ACC112 (cell line): Measurements from ENCODE around the gene CDS2.

Experiments
- H2AFZ ChIP-seq: fragments of 200-600 bp; sonication (generic); one replicate; pipeline ENCODE4 v1.6.0; 2017; ENCODE audit warnings: antibody characterized with exemption, low read length; ENCODE audit not compliant: unreplicated experiment
- H3K27ac ChIP-seq: fragments of 200-600 bp; sonication (generic); 2 replicates; pipeline ENCODE4 v1.5.1; 2014; ENCODE audit warnings: low read depth, mild to moderate bottlenecking, antibody characterized with exemption, low read length, moderate library complexity
- H3K27me3 ChIP-seq: fragments of 200-600 bp; sonication (generic); 2 replicates; pipeline ENCODE4 v1.6.1; 2014; ENCODE audit warnings: mild to moderate bottlenecking, antibody characterized with exemption, low read length, moderate library complexity, mixed read lengths; ENCODE audit not compliant: insufficient read depth
- H3K36me3 ChIP-seq: fragments of 200-600 bp; sonication (generic); 2 replicates; pipeline ENCODE4 v1.6.1; 2016; ENCODE audit warnings: mild to moderate bottlenecking, antibody characterized with exemption, low read length, moderate library complexity, mixed read lengths; ENCODE audit not compliant: insufficient read depth
- H3K4me1 ChIP-seq: fragments of 200-600 bp; sonication (generic); one replicate; pipeline ENCODE4 v1.6.1; 2016; ENCODE audit warnings: low read length, mixed read lengths; ENCODE audit not compliant: insufficient read depth, unreplicated experiment, control insufficient read depth
- H3K4me3 ChIP-seq: fragments of 200-600 bp; sonication (generic); 2 replicates; pipeline ENCODE4 v1.5.1; 2014; ENCODE audit warnings: mild to moderate bottlenecking, low read depth, low read length
- H3K79me2 ChIP-seq: fragments of 200-600 bp; sonication (generic); one replicate; pipeline ENCODE4 v1.6.0; 2016; ENCODE audit warnings: low read length; ENCODE audit not compliant: control insufficient read depth, unreplicated experiment, insufficient read depth

Gene CDS2

DNA sequence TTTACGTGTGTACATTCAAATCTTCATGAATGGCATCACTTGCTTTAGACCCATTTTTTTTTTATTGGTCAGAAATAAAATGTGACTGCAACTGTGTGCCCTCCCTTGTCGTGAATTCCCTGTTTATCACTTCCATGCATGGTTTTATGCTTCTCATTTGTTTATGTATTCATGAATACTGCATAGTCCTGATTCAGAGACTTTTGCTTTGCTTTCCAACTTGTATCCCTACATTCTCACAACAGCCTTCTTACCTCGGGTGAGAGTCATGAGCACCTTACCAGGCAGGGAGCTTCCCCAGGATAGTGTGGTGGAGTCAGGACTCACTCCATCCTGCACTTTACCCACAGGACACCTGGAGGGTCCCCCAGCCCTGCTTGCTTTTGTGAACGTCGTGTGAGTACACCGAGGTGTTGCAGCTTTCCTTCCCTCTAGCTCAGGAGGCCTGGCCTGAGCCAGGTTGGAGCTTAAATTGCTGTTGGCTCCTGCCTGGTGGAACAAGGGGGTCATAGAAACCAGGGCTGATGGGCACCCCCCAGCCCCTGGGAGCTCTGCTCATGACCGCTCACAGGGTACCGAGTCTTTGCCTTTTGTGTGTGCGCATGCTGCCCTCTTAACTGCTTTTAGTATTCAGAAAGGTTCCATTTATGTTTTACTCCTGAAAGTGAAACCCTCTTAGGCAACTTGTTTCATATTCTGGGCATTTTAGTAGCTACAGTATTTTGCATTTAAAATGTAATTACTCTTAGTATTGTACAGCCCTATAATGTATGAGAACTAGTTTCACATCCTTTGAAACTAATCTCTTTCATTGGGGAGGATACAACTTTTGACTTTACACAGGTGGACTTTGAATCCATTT lies 66.0 kb downstream of the CDS2 start:
- Histone ChIP-seq H3K36me3 (no peaks in the 10 kb centered on the region), H3K79me2 (no peaks in the 10 kb centered on the region), H3K4me1 (peaks cover 5% of the 10 kb centered on the region), H3K27me3 (no peaks in the 10 kb centered on the region), H2AFZ (no peak overlapping the region), H3K4me3 (no peak overlapping the region), H3K27ac (no peak overlapping the region)

DNA sequence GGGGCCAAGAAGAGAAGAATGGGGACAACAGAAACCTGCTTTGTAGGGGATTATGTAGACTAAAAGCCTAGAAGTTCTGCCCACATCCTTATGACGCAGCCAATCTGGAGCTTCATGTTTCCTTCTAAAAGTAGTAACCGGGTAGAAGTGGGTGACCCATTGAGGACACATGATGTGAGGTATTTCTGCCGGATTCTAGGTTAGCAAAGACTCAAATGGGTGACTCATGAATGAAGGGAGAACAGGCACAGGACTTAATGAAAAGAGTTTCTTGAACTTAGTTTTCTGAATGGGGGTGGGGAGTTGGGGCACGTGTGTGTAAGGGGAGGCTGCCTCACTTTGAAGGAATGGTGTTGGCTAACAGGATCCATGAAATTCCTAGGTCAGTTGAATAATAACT lies 68.8 kb downstream of the CDS2 start:
- H3K4me1 ChIP-seq = peaks cover 5% of the 10 kb centered on the region
- H3K27me3 ChIP-seq = no peaks in the 10 kb centered on the region
- H3K27ac ChIP-seq = no peak overlapping the region
- H2AFZ ChIP-seq = no peak overlapping the region
- H3K36me3 ChIP-seq = no peaks in the 10 kb centered on the region
- H3K4me3 ChIP-seq = no peak overlapping the region
- H3K79me2 ChIP-seq = no peaks in the 10 kb centered on the region

DNA sequence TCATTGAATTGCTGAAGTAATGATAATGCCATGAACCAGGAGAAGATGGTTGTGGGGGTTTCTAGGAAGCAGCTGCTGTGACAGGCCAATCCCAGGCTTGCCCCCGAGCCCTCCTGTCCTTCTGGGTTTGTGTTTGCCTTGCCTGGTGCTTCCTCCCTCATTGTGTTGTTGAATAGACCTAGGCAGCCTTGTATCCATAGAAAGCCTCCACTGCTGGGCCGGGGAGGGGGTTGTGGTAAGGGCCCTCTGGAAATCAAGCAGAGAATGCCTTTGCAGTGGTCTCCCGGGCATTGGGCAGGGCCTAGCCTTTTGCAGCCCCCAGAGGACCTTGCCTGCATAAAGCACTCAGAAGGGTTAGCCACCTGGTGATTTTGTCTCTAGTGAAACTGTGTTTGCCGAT lies 69.3 kb downstream of the CDS2 start:
- H3K27ac ChIP-seq = no peak overlapping the region
- H3K79me2 ChIP-seq = no peaks in the 10 kb centered on the region
- no peak overlapping the region for H3K4me3 ChIP-seq
- no peak overlapping the region for H2AFZ ChIP-seq
- no peaks in the 10 kb centered on the region for H3K27me3 ChIP-seq
- no peaks in the 10 kb centered on the region for H3K36me3 ChIP-seq
- H3K4me1 ChIP-seq = peaks cover 5% of the 10 kb centered on the region

DNA sequence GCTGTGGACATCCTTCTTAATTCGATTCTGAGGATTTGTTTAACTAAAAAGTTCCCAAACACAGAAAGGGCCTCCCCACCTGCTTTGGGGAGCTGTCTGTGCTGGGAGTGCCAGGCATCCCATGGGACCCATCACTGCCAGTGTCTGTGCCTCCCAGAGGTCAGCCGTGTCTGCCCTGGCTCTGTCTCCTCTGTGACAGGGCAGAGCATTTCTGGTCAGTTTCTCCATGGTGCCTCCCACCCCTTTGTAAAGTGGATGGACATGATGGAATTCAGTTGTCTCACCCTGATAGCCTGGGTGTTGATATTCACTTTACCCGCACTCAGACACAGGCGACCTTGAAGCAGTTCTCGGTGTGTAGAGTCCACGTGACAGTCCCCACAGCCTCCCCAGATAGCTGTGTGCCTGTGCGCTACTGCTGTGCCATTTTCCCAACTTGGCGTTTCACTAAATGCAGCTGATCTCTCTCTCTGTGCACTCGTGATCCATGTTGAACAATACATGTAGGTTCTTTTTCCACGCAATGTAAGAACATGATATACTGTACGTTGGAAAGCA lies 70.5 kb downstream of the CDS2 start:
- H3K27ac ChIP-seq = no peak overlapping the region
- no peaks in the 10 kb centered on the region for H3K27me3 ChIP-seq
- H3K79me2 ChIP-seq = no peaks in the 10 kb centered on the region
- no peak overlapping the region for H3K4me3 ChIP-seq
- H3K36me3 ChIP-seq = no peaks in the 10 kb centered on the region
- no peaks in the 10 kb centered on the region for H3K4me1 ChIP-seq
- no peak overlapping the region for H2AFZ ChIP-seq

DNA sequence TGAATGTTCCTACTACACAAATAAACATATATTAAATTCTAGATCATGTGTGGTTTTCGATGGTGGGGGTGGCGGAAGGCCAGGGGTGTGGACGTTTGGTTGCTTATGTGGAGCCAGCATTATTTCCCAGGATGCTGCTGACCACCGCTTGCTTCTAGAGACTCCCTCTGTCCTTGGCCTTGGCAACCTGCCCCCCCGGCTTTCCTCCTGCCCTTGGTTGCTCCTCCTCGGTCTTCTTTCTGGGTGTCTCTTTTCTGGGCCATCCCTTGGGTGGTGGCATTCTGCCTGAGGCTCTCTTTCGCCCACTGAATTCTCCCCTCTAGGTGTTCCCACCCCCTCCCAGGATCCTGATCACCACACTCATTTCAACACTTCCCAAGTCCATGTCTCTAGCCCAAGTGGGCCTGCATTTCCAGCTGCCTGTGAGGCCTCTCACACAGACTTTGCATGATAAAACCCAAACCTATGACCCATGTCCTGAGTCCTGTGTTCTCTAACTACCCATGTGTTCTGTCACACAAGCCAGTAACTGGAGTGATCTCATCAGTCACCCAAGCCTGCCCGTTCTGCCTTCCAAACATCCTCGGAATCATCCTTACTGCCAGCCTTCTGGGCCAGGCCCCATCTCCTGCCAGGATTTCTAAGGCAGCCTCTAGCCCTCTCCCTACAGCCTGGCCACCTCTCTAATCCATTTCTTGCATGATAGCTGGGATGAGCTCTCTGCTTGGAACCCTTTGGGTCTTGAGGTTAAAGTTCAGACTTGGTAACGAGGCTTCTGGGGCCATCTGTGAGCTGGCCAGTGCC lies 71.2 kb downstream of the CDS2 start:
- no peak overlapping the region for H3K27ac ChIP-seq
- H3K36me3 ChIP-seq = no peaks in the 10 kb centered on the region
- no peaks in the 10 kb centered on the region for H3K79me2 ChIP-seq
- no peak overlapping the region for H3K4me3 ChIP-seq
- H2AFZ ChIP-seq = no peak overlapping the region
- no peaks in the 10 kb centered on the region for H3K4me1 ChIP-seq
- H3K27me3 ChIP-seq = no peaks in the 10 kb centered on the region

DNA sequence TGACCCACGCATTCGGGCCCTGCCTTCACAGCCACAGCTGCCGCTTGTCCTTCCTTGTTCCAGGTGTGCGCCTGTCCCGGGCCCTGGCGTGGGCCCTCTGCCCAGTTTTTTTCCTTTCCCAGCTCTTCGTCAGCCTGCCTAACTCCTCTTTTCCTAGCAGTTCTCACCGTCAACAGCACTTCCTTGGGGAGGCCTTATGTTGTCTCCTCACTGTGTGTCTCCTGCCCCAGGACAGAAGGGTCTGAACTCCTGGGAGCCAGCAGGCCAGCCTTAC lies 71.8 kb downstream of the CDS2 start:
- H3K27me3 ChIP-seq = no peaks in the 10 kb centered on the region
- H3K4me1 ChIP-seq = no peaks in the 10 kb centered on the region
- no peaks in the 10 kb centered on the region for H3K79me2 ChIP-seq
- H3K4me3 ChIP-seq = no peak overlapping the region
- H3K36me3 ChIP-seq = no peaks in the 10 kb centered on the region
- no peak overlapping the region for H2AFZ ChIP-seq
- no peak overlapping the region for H3K27ac ChIP-seq

DNA sequence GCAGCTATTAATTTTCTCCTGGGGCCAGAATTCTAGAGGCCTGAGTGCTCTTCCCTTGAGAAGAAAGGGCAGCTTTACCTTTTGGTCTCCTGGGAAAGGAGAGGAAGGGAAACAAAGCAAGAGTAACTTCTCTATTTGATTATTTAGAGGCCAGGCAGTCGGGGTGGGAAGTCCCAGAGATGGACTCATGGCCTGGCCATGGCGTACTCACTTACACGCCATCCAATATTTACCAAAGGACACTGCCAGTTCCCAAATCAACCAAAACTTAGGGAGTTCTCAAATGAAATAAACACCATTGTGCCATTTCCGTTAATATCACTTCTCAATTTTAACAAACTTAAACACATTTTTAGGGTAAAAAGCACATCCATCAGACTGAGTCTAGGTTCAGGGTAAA lies 76.6 kb downstream of the CDS2 start:
- Histone ChIP-seq H3K4me1 (no peaks in the 10 kb centered on the region), H3K27me3 (no peaks in the 10 kb centered on the region), H3K4me3 (no peak overlapping the region), H3K27ac (no peak overlapping the region), H2AFZ (no peak overlapping the region), H3K79me2 (no peaks in the 10 kb centered on the region), H3K36me3 (no peaks in the 10 kb centered on the region)

DNA sequence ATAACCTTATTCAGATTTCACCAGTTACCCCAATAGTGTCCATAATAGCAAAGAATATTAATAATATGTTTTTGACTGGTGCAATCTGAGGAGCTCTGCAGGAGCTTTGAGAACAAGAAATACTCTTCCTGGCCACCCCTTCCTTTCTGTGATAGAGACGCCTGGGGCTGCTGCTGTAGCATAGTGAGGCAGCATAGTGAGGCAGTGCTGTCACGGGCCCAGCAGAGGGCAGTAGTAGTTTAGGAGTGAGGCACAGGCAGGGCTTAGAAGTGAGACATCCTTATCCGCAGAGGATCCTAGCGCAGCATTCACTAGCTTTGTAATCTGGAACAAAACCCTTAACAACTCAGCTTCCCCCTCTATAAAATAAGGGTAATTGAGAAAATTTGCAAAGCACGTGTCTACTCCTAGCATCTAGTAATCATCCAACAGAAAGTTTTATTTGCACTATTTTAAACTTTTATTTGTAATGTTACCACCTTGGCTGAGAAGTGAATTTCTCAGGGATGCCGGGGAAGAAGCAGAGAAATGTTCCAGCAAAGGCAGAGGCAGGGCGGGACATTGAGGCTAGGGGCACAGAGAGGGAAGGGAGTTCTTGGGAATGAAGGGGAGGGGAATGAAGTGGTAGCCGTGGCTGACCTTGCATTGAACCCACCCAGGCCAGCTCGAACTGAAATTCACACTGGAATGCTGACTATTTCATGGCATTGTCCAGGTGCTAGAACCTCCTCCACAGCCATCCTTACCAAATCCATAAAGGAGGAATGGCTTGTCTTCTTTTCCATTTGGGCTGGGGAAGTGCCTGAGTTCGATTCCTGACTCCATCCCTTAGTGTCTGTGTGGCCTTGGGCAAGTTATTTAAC lies 78.8 kb downstream of the CDS2 start:
- Histone ChIP-seq H2AFZ (no peak overlapping the region), H3K27ac (no peak overlapping the region), H3K36me3 (no peaks in the 10 kb centered on the region), H3K27me3 (no peaks in the 10 kb centered on the region), H3K79me2 (no peaks in the 10 kb centered on the region), H3K4me3 (no peak overlapping the region), H3K4me1 (no peaks in the 10 kb centered on the region)

DNA sequence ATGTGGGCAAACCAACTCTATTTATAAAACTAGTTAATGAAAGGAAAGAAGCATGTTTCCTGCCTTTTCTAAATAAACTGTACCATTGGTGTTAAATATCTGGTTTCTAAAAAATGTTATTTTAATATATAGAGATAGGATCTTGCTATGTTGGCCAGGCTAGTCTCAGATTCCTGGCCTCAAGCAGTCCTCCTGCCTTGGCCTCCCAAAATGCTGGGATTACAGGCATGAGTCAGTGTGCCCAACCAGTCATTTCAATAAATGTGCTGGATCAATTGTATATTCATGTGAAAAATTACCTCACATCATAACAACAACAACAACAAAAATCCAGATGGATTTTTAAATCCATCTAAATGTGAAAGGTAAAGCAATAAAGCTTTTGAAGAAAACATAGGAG lies 80.3 kb downstream of the CDS2 start:
- no peaks in the 10 kb centered on the region for H3K79me2 ChIP-seq
- H3K27me3 ChIP-seq = no peaks in the 10 kb centered on the region
- H3K36me3 ChIP-seq = no peaks in the 10 kb centered on the region
- H3K27ac ChIP-seq = no peak overlapping the region
- no peak overlapping the region for H2AFZ ChIP-seq
- no peak overlapping the region for H3K4me3 ChIP-seq
- no peaks in the 10 kb centered on the region for H3K4me1 ChIP-seq
